Smooth muscle cell (in vitro differentiated cells): ENCODE measurements around the gene TSSK6. TPM values are rescaled to one million over a fixed set of nuclear protein-coding genes. Genes with fewer than 3 reads are reported as not detected.
A peak's percentile ranks its signal among the peaks of the same experiment; 100 is the strongest.

Experiments used
- DNase-seq: peaks from one replicate; lab custom pipeline; 2025; ENCODE audit not compliant: unreplicated experiment; lab: John Stamatoyannopoulos, UW
- H2AFZ ChIP-seq: fragments of 200-600 bp; sonication (generic); 2 replicates; pipeline ENCODE4 v1.6.0; 2016; ENCODE audit warnings: antibody characterized with exemption, low read depth, mild to moderate bottlenecking
- H3F3A ChIP-seq: fragments of 200-600 bp; sonication (generic); 2 replicates; pipeline ENCODE4 v1.6.0; 2017; ENCODE audit warnings: antibody characterized with exemption, low read depth
- H3K27ac ChIP-seq: fragments of 200-600 bp; sonication (generic); 2 replicates; pipeline ENCODE4 v1.5.1; 2016; ENCODE audit warnings: low read depth, mild to moderate bottlenecking
- H3K27me3 ChIP-seq: fragments of 200-600 bp; sonication (generic); 2 replicates; pipeline ENCODE4 v1.6.1; 2016; ENCODE audit warnings: low read depth, mild to moderate bottlenecking
- H3K36me3 ChIP-seq: fragments of 200-600 bp; sonication (generic); 2 replicates; pipeline ENCODE4 v1.5.1; 2016; ENCODE audit warnings: low read depth
- H3K4me1 ChIP-seq: fragments of 200-600 bp; sonication (generic); 2 replicates; pipeline ENCODE4 v1.5.1; 2016; ENCODE audit warnings: low read depth
- H3K4me2 ChIP-seq: fragments of 200-600 bp; sonication (generic); 2 replicates; pipeline ENCODE4 v1.6.0; 2016; ENCODE audit warnings: mild to moderate bottlenecking
- H3K4me3 ChIP-seq: fragments of 200-600 bp; sonication (generic); 2 replicates; pipeline ENCODE4 v1.5.1; 2016; ENCODE audit warnings: mild to moderate bottlenecking
- H3K79me2 ChIP-seq: fragments of 200-600 bp; sonication (generic); 2 replicates; pipeline ENCODE4 v1.6.0; 2016; ENCODE audit warnings: low read depth, mild to moderate bottlenecking
- H3K9ac ChIP-seq: fragments of 200-600 bp; sonication (generic); 2 replicates; pipeline ENCODE4 v1.6.0; 2016; ENCODE audit warnings: low read depth
- H3K9me3 ChIP-seq: fragments of 200-600 bp; sonication (generic); replicated peaks from 2 replicates; pipeline ENCODE4 v1.5.1; 2016; ENCODE audit warnings: low read depth
- H4K20me1 ChIP-seq: fragments of 200-600 bp; sonication (generic); 2 replicates; pipeline ENCODE4 v1.6.0; 2016; ENCODE audit warnings: low read depth
- CTCF ChIP-seq: fragments of 200-600 bp; sonication (generic); IDR thresholded peaks from 2 replicates; pipeline ENCODE4 v1.5.1; 2017; ENCODE audit warnings: borderline replicate concordance, mild to moderate bottlenecking, antibody characterized with exemption; ENCODE audit not compliant: insufficient read depth, poor library complexity, severe bottlenecking
- WGBS: methylation state at CpG from one replicate; pipeline ENCODE4 v1.1.7; 2016; ENCODE audit warnings: low lambda C conversion rate; 5-methylcytosine and 5-hydroxymethylcytosine counted together
- polyA plus RNA-seq: library from polyadenylated mRNA; unstranded; fragments of >200 nt; fragmentation: Nextera tagmentation; extraction: Ambion mirVana; gene quantifications from 2 replicates; pipeline ENCODE4 v1.2.1, GENCODE V29; 2016
- total RNA-seq: library from RNA; depleted of rRNA; stranded (reverse); fragments of >200 nt; gene quantifications from 2 replicates; pipeline ENCODE4 v1.2.3, GENCODE V29; 2014

TSSK6 gene
- total and polyA plus RNA-seq, 2 experiments from 2014 or later = 0.49 to 1.3 TPM

GRCh38 chr19:19485161-19485997 is 30.0 kb downstream of the TSSK6 start:
- Histone ChIP-seq H4K20me1 (peaks cover 41% of the 10 kb centered on the region), H3K4me3 (no peak overlapping the region), H3K27ac (peak overlapping the region; percentile 78), H3F3A (peaks cover 26% of the 10 kb centered on the region), H3K9me3 (no peaks in the 10 kb centered on the region), H3K36me3 (no peaks in the 10 kb centered on the region), H3K4me2 (peak overlapping the region; percentile 31), H3K4me1 (peaks cover 27% of the 10 kb centered on the region), H3K27me3 (no peaks in the 10 kb centered on the region), H2AFZ (no peak overlapping the region), H3K79me2 (peaks cover 47% of the 10 kb centered on the region), H3K9ac (no peak overlapping the region)
- TF ChIP-seq CTCF = no peak
- 70% methylated on average over 15 of the region's 15 CpGs for WGBS
- no peak for DNase-seq

- WGBS = 62% methylated on average over 18 of the region's 19 CpGs
- Histone ChIP-seq H3K4me2 (no peak overlapping the region), H3F3A (peaks cover 15% of the 10 kb centered on the region), H3K79me2 (peaks cover 63% of the 10 kb centered on the region), H3K36me3 (no peaks in the 10 kb centered on the region), H3K9me3 (no peaks in the 10 kb centered on the region), H3K4me1 (peaks cover 12% of the 10 kb centered on the region), H2AFZ (no peak overlapping the region), H3K27ac (peak overlapping the region; percentile 15), H3K27me3 (no peaks in the 10 kb centered on the region), H3K9ac (no peak overlapping the region), H3K4me3 (no peak overlapping the region), H4K20me1 (peaks cover 64% of the 10 kb centered on the region)
- peak; percentile 7 for DNase-seq
- no peak for TF ChIP-seq CTCF
These were observed 32.3 kb downstream of the TSSK6 start for GRCh38 chr19:19482809-19483596.

GRCh38 chr19:19480688-19481087 is 34.7 kb downstream of the TSSK6 start:
- H3K9me3 ChIP-seq = no peaks in the 10 kb centered on the region
- H3K27me3 ChIP-seq = no peaks in the 10 kb centered on the region
- H3K4me2 ChIP-seq = no peak overlapping the region
- no peak overlapping the region for H3K27ac ChIP-seq
- 97% methylated on average over 5 of the region's 5 CpGs for WGBS
- DNase-seq = no peak
- H3K79me2 ChIP-seq = peaks cover 71% of the 10 kb centered on the region
- H3K4me3 ChIP-seq = no peak overlapping the region
- H3K9ac ChIP-seq = no peak overlapping the region
- no peak overlapping the region for H2AFZ ChIP-seq
- peaks cover 84% of the 10 kb centered on the region for H4K20me1 ChIP-seq
- H3F3A ChIP-seq = peaks cover 9% of the 10 kb centered on the region
- TF ChIP-seq CTCF = no peak
- no peaks in the 10 kb centered on the region for H3K36me3 ChIP-seq
- H3K4me1 ChIP-seq = peaks cover 7% of the 10 kb centered on the region
